GM08714 (cell line): Measurements from ENCODE around the gene ZNF555.

Experiments used
- H3K4me3 ChIP-seq: fragments of 200-500 bp; sonication (Bioruptor generic); 2 replicates; pipeline ENCODE4 v1.5.1; 2014; ENCODE audit warnings: mild to moderate bottlenecking, low read length, inconsistent platforms
- ZNF274 ChIP-seq: IDR thresholded peaks from 2 replicates; pipeline ENCODE4 v1.6.1; 2012; ENCODE audit warnings: mild to moderate bottlenecking, low read depth, low read length

Gene ZNF555

DNA sequence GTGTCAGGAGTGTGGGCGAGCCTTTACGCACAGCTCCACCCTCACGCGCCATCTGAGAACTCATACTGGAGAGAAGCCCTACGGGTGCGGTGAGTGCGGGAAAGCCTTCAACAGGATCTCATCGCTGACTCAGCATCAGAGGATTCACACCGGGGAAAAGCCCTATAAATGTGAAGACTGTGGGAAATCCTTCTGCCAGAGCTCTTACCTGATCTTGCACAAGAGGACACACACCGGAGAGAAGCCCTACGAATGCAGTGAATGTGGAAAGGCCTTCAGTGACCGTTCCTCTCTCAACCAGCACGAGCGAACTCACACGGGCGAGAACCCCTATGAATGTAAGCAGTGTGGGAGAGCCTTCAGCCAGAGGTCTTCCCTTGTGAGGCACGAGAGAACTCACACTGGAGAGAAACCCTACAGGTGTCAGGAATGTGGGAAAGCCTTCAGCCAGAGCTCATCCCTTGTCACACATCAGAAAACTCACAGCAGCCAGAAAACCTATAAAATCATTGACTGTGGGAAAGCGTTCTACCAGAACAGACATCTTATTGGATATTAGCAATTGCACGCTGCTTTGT lies 6.9 kb upstream of the ZNF555 start:
- peak; percentile 99 for TF ChIP-seq ZNF274

DNA sequence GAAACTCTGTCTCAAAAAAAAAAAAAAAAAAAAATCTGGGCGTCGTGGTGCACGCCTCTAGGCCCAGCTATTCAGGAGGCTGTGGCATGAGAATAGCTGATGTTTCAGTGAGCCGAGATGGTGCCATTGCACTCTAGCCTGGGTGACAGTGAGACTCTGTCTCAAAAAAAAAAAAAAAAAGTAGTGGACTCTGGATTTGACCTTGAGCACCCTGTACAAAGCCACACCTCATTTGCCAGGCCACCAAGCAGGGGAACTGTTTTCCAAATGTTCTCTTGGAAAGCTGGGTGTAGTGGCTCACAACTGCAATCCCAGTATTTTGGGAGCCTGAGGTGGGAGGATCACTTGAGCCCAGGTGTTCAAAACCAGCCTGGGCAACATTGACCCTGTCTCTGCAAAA lies 3.8 kb upstream of the ZNF555 start:
- no peak for TF ChIP-seq ZNF274
- no peak overlapping the region for H3K4me3 ChIP-seq

More for the DNA sequence above, 6.9 kb upstream of the ZNF555 start:
- H3K4me3 ChIP-seq = no peak overlapping the region

DNA sequence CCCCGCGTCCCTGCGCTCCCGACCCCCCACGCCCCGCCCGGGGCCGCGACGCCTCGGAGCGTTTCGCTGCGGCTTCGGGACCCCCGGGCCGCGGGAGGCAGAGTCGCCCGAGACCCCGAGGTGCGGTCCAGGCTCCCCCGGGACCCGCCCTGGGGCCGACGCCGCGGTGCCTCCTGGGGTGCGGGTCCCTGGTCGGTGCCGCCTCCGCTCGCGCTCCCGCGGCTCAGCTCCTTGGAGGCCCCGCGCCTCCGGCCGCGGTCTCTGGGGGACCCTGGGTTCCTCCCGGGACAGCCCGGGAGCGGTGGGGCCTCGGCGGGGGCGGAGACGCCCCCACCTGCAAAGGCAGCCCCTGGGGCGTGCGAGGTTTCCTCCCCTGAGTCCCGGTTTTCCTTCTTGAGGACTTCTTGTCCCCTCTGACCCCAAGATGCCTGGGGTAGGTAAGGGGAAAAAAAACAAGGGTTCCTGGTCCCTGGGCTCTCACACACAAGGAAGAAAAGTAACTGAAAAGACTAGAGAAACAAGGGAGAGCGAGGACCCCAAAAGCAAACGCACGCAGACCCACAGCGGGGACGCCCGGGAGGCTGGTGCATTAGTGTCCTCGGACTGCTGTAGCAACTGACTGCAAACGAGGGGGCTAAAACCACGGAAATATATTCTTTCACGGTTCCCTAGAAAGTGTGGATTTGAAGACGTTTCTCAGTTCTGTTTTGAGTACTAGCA lies 740 bp downstream of the ZNF555 start:
- TF ChIP-seq ZNF274 = no peak
- H3K4me3 ChIP-seq = peak overlapping the region; percentile 83

GRCh38 chr19:2845107-2845506 lies 3.8 kb downstream of the ZNF555 start:
- TF ChIP-seq ZNF274 = no peak
- no peak overlapping the region for H3K4me3 ChIP-seq

DNA sequence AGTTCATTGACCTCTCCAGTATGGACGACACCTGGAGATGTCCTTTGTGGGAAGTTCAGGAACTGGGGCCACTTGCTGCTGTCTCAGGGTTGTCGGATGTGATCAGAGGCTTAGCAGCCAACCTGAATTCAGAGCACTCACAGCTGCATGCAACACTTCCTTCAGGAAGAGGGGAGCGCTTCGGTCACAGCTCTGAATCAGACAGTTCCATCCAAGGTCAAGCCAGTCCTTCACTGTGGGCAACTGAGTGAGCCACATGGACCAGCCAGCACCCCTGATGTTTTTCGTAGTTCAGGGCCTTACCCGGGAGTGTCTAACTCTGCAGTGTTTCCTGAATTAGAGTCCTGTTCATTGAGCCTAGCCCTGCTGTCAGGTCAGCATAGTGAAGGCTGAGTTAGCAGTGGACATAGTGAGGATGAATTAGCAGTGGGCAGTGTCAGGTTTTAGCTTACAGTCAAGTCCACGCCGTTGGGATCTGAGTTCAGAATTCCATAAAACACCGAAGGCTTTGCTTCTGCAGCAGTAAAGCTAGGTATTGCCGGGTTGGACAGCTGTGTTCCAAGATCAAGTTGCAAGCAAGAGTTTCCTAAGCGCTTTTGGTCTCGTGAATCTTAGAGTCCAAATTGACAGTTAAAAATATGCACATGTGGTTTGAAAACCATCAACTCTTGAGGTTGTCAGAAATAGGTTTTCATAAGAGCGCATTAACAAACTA lies 5.1 kb downstream of the ZNF555 start:
- no peak for TF ChIP-seq ZNF274
- no peak overlapping the region for H3K4me3 ChIP-seq

- H3K4me3 ChIP-seq = no peak overlapping the region
- no peak for TF ChIP-seq ZNF274
Measured at GRCh38 chr19:2847507-2847906, 6.2 kb downstream of the ZNF555 start.

- no peak for TF ChIP-seq ZNF274
- H3K4me3 ChIP-seq = no peak overlapping the region
Measured at GRCh38 chr19:2848616-2849015, 7.3 kb downstream of the ZNF555 start.

DNA sequence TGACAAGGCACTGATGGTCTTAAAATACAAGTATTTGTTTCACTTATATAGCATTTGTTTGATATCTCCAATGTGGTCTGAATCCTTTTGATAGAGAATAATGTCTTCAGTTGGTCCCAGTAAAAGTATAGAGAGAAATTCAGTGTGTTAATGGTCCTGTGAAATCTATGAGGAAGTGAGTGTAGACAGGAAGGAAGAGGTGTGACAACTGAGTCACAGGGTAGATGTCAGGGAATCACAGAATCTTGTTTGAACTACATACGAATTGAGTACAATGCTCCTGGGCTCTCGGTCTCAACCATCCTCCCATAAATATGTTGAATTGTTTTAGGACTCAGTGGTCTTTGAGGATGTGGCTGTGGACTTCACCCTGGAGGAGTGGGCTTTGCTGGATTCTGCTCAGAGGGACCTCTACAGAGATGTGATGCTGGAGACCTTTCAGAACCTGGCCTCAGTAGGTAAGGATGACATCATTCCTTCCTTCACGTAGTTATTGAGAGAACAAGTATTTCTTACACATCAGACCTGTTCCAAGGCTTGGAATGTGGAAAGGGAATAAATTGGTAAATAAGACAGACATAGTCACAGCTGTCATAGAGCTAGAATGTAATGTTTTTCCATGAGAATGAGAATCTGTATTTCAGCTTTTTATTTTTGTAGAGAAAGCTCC lies 9.1 kb downstream of the ZNF555 start:
- no peak overlapping the region for H3K4me3 ChIP-seq

GRCh38 chr19:2852598-2852997 lies 11.3 kb downstream of the ZNF555 start:
- TF ChIP-seq ZNF274 = 0 out of 2 replicates have a peak, but pooled peaks have one; percentile 14
- H3K4me3 ChIP-seq = no peak overlapping the region

More for the DNA sequence above, 9.1 kb downstream of the ZNF555 start:
- no peak for TF ChIP-seq ZNF274

- TF ChIP-seq ZNF274 = 0 out of 2 replicates have a peak, but pooled peaks have one; percentile 2
- H3K4me3 ChIP-seq = no peak overlapping the region
Measured at GRCh38 chr19:2853015-2853606, 11.8 kb downstream of the ZNF555 start.

- no peak for TF ChIP-seq ZNF274
- H3K4me3 ChIP-seq = no peak overlapping the region
Measured at GRCh38 chr19:2854849-2855248, 13.6 kb downstream of the ZNF555 start.

GRCh38 chr19:2856457-2857050 lies 15.3 kb downstream of the ZNF555 start:
- no peak for TF ChIP-seq ZNF274
- no peak overlapping the region for H3K4me3 ChIP-seq

- no peak overlapping the region for H3K4me3 ChIP-seq
- TF ChIP-seq ZNF274 = no peak
Measured at GRCh38 chr19:2858864-2859263, 17.6 kb downstream of the ZNF555 start.

DNA sequence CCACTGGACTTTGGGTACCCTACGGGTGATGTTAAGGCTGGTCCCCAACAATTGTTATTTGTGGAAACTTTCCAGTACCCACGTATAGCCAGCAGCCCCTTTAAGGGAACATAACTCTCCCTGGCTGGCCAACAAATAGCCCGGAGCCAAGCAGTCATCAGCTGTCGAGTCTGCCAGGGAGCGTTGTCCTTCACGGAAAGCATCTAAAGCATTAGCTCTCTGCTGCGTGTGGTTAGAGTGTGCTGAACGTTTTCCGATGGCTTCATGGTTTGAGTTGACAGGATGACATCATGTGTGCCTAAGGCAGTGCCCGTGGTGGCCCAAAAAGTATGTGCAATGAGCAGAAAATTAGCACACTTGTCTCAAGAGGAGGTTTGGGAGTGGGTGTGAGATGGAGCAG lies 22.5 kb downstream of the ZNF555 start:
- H3K4me3 ChIP-seq = no peak overlapping the region
- no peak for TF ChIP-seq ZNF274
